Smooth muscle cell (in vitro differentiated cells): ENCODE measurements around the gene TRPV3. TPM values are rescaled to one million over a fixed set of nuclear protein-coding genes. Genes with fewer than 3 reads are reported as not detected.

Experiments
- DNase-seq: peaks from one replicate; lab custom pipeline; 2025; ENCODE audit not compliant: unreplicated experiment; lab: John Stamatoyannopoulos, UW
- H2AFZ ChIP-seq: fragments of 200-600 bp; sonication (generic); 2 replicates; pipeline ENCODE4 v1.6.0; 2016; ENCODE audit warnings: antibody characterized with exemption, low read depth, mild to moderate bottlenecking
- H3F3A ChIP-seq: fragments of 200-600 bp; sonication (generic); 2 replicates; pipeline ENCODE4 v1.6.0; 2017; ENCODE audit warnings: antibody characterized with exemption, low read depth
- H3K27ac ChIP-seq: fragments of 200-600 bp; sonication (generic); 2 replicates; pipeline ENCODE4 v1.5.1; 2016; ENCODE audit warnings: low read depth, mild to moderate bottlenecking
- H3K27me3 ChIP-seq: fragments of 200-600 bp; sonication (generic); 2 replicates; pipeline ENCODE4 v1.6.1; 2016; ENCODE audit warnings: low read depth, mild to moderate bottlenecking
- H3K36me3 ChIP-seq: fragments of 200-600 bp; sonication (generic); 2 replicates; pipeline ENCODE4 v1.5.1; 2016; ENCODE audit warnings: low read depth
- H3K4me1 ChIP-seq: fragments of 200-600 bp; sonication (generic); 2 replicates; pipeline ENCODE4 v1.5.1; 2016; ENCODE audit warnings: low read depth
- H3K4me2 ChIP-seq: fragments of 200-600 bp; sonication (generic); 2 replicates; pipeline ENCODE4 v1.6.0; 2016; ENCODE audit warnings: mild to moderate bottlenecking
- H3K4me3 ChIP-seq: fragments of 200-600 bp; sonication (generic); 2 replicates; pipeline ENCODE4 v1.5.1; 2016; ENCODE audit warnings: mild to moderate bottlenecking
- H3K79me2 ChIP-seq: fragments of 200-600 bp; sonication (generic); 2 replicates; pipeline ENCODE4 v1.6.0; 2016; ENCODE audit warnings: low read depth, mild to moderate bottlenecking
- H3K9ac ChIP-seq: fragments of 200-600 bp; sonication (generic); 2 replicates; pipeline ENCODE4 v1.6.0; 2016; ENCODE audit warnings: low read depth
- H3K9me3 ChIP-seq: fragments of 200-600 bp; sonication (generic); replicated peaks from 2 replicates; pipeline ENCODE4 v1.5.1; 2016; ENCODE audit warnings: low read depth
- H4K20me1 ChIP-seq: fragments of 200-600 bp; sonication (generic); 2 replicates; pipeline ENCODE4 v1.6.0; 2016; ENCODE audit warnings: low read depth
- CTCF ChIP-seq: fragments of 200-600 bp; sonication (generic); IDR thresholded peaks from 2 replicates; pipeline ENCODE4 v1.5.1; 2017; ENCODE audit warnings: borderline replicate concordance, mild to moderate bottlenecking, antibody characterized with exemption; ENCODE audit not compliant: insufficient read depth, poor library complexity, severe bottlenecking
- WGBS: methylation state at CpG from one replicate; pipeline ENCODE4 v1.1.7; 2016; ENCODE audit warnings: low lambda C conversion rate; 5-methylcytosine and 5-hydroxymethylcytosine counted together
- polyA plus RNA-seq: library from polyadenylated mRNA; unstranded; fragments of >200 nt; fragmentation: Nextera tagmentation; extraction: Ambion mirVana; gene quantifications from 2 replicates; pipeline ENCODE4 v1.2.1, GENCODE V29; 2016
- total RNA-seq: library from RNA; depleted of rRNA; stranded (reverse); fragments of >200 nt; gene quantifications from 2 replicates; pipeline ENCODE4 v1.2.3, GENCODE V29; 2014

The TRPV3 gene
- total and polyA plus RNA-seq, 2 experiments from 2014 or later: 0.53 to 6.4 TPM

DNA sequence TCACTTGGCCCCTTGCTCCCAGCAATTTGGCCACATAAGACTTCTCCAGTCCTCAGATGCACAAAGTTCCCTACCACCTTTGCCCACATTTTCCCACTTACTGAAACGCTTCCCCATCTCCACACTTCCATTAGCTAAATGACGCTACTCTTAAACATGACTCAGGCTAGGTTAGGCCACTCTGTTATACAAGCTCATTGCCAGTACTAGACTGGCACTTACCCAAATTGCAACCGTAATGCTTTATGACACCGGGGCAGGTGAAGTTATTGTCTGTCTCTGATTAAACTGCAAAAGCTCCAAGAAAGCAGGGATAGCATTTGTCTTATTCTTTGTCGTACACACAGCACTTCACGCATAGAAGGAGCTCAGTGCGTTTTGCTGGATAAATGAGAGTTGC is 52.6 kb downstream of the TRPV3 start:
- Histone ChIP-seq H3K79me2 (no peaks in the 10 kb centered on the region), H3K4me2 (no peak overlapping the region), H2AFZ (no peak overlapping the region), H3K36me3 (no peaks in the 10 kb centered on the region), H3K27me3 (no peaks in the 10 kb centered on the region), H3K4me1 (no peaks in the 10 kb centered on the region), H3K27ac (no peak overlapping the region), H3F3A (no peaks in the 10 kb centered on the region), H4K20me1 (no peaks in the 10 kb centered on the region), H3K4me3 (no peak overlapping the region), H3K9ac (no peak overlapping the region), H3K9me3 (no peaks in the 10 kb centered on the region)
- TF ChIP-seq CTCF: no peak
- no peak for DNase-seq
- 95% methylated on average over 7 of the region's 7 CpGs for WGBS

DNA sequence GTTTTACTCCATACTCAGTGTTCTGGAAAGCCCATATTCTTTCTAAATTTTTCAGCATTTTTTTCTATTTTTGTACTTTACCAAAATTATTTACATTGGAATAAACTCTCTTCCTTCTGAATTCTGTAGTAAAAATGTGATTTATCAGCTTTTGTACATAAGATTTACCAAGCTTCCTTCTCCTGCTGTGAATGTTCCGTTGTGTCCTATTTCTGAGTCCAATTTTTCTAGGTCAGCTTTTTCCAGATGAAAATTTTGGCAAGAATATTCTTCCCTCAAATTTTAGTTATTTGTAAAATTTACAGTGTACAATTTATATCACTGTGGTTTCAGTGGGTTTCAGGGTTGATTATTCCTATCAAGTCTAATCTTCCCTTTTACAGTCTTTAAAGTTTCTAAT is 54.3 kb downstream of the TRPV3 start:
- Histone ChIP-seq H3K4me3 (no peak overlapping the region), H3K79me2 (no peaks in the 10 kb centered on the region), H3K27ac (no peak overlapping the region), H3K36me3 (no peaks in the 10 kb centered on the region), H2AFZ (no peak overlapping the region), H3K9ac (no peak overlapping the region), H3K4me2 (no peak overlapping the region), H3F3A (no peaks in the 10 kb centered on the region), H3K4me1 (no peaks in the 10 kb centered on the region), H3K27me3 (no peaks in the 10 kb centered on the region), H4K20me1 (no peaks in the 10 kb centered on the region), H3K9me3 (no peaks in the 10 kb centered on the region)
- WGBS: 65% methylated on average over 1 of the region's 1 CpG
- no peak for TF ChIP-seq CTCF
- DNase-seq: no peak

DNA sequence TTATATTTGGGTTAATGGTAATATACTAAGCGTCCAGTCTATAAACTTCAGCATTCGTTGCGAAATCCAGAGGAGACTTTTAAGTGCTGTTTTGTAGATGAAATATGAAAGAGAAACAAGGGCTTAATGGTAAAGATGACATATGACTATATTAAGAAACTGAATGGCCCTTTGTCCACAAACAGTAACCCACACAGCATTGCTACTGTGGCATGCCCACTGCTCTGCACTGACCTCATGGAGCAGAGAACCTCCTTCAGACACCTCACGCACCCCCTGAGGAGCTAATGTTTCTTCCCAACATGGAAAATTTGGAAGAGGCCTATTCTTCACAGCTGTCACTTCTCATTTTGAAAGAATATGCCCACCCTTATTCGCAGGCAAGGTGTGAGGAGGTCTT is 55.1 kb downstream of the TRPV3 start:
- H3K4me1 ChIP-seq: no peaks in the 10 kb centered on the region
- no peaks in the 10 kb centered on the region for H4K20me1 ChIP-seq
- no peak overlapping the region for H3K27ac ChIP-seq
- no peak overlapping the region for H3K4me2 ChIP-seq
- no peaks in the 10 kb centered on the region for H3F3A ChIP-seq
- no peaks in the 10 kb centered on the region for H3K79me2 ChIP-seq
- no peaks in the 10 kb centered on the region for H3K9me3 ChIP-seq
- WGBS: 72% methylated on average over 5 of the region's 5 CpGs
- no peaks in the 10 kb centered on the region for H3K27me3 ChIP-seq
- H3K9ac ChIP-seq: no peak overlapping the region
- TF ChIP-seq CTCF: no peak
- DNase-seq: no peak
- H3K4me3 ChIP-seq: no peak overlapping the region
- no peak overlapping the region for H2AFZ ChIP-seq
- H3K36me3 ChIP-seq: no peaks in the 10 kb centered on the region

- no peaks in the 10 kb centered on the region for H3K9me3 ChIP-seq
- H3K27ac ChIP-seq: no peak overlapping the region
- no peaks in the 10 kb centered on the region for H3K79me2 ChIP-seq
- no peaks in the 10 kb centered on the region for H3F3A ChIP-seq
- H3K4me1 ChIP-seq: no peaks in the 10 kb centered on the region
- no peak for TF ChIP-seq CTCF
- no peak overlapping the region for H3K4me2 ChIP-seq
- DNase-seq: no peak
- H3K27me3 ChIP-seq: no peaks in the 10 kb centered on the region
- no peaks in the 10 kb centered on the region for H4K20me1 ChIP-seq
- H3K9ac ChIP-seq: no peak overlapping the region
- H3K4me3 ChIP-seq: no peak overlapping the region
- 62% methylated on average over 5 of the region's 5 CpGs for WGBS
- no peaks in the 10 kb centered on the region for H3K36me3 ChIP-seq
- H2AFZ ChIP-seq: no peak overlapping the region
Observed at GRCh38 chr17:3501344-3501743, 56.3 kb downstream of the TRPV3 start.
